IMR-90 (cell line): ENCODE results near the gene RGS3. TPM values are rescaled to one million over a fixed set of nuclear protein-coding genes. Genes with fewer than 3 reads are reported as not detected.

Experiments
- ATAC-seq: fragments of 200-7000 bp; cut with Tn5 transposase; 2 replicates; pipeline ENCODE4 v1.9.1; 2020; ENCODE audit warnings: low read depth, mild to moderate bottlenecking, moderate library complexity
- BruUV-seq: library from RNA; stranded (reverse); fragments of 400-500 nt; replicated peaks from 2 replicates; lab custom pipeline; 2021; lab: Mats Ljungman, UMichigan
- CTCF ChIA-PET: fragments of 300-600 bp; formaldehyde crosslinking; extraction: SDS; loops from one replicate; lab custom pipeline; 2021; ENCODE audit warnings: antibody characterized with exemption; lab: Yijun Ruan, JAX
- POLR2A ChIA-PET: fragments of 300-600 bp; sonication (Branson Sonifier 250); formaldehyde crosslinking; loops from one replicate; lab custom pipeline; 2022; ENCODE audit warnings: antibody characterized with exemption; ENCODE audit not compliant: unreplicated experiment; lab: Charles Lee
- DNase-seq: peaks from one replicate; pipeline ENCODE4 v3.0.0; 2013
- H2AFZ ChIP-seq: replicated peaks from 2 replicates; pipeline ENCODE3; 2013; ENCODE audit warnings: low read length, mild to moderate bottlenecking; ENCODE audit not compliant: poor library complexity
- H2AK5ac ChIP-seq: 2 replicates; pipeline ENCODE4 v1.6.1; 2013; ENCODE audit warnings: low read depth, low read length, inconsistent platforms
- H2AK9ac ChIP-seq: replicated peaks from 2 replicates; pipeline ENCODE3; 2013; ENCODE audit warnings: mild to moderate bottlenecking, low read depth, low read length, moderate library complexity; ENCODE audit not compliant: poor library complexity
- H2BK120ac ChIP-seq: 2 replicates; pipeline ENCODE4 v1.6.1; 2013; ENCODE audit warnings: low read depth, low read length, inconsistent platforms
- H2BK15ac ChIP-seq: 3 replicates; pipeline ENCODE4 v1.6.1; 2013; ENCODE audit warnings: low read depth, low read length, inconsistent platforms
- H2BK20ac ChIP-seq: 2 replicates; pipeline ENCODE4 v1.6.1; 2013; ENCODE audit warnings: low read depth, mild to moderate bottlenecking, inconsistent platforms, low read length, moderate library complexity
- H2BK5ac ChIP-seq: 2 replicates; pipeline ENCODE4 v1.6.1; 2013; ENCODE audit warnings: mild to moderate bottlenecking, low read depth, low read length, inconsistent platforms; ENCODE audit not compliant: poor library complexity, severe bottlenecking
- H3K14ac ChIP-seq: replicated peaks from 2 replicates; pipeline ENCODE4 v1.6.1; 2013; ENCODE audit warnings: low read depth, low read length, inconsistent platforms
- H3K18ac ChIP-seq: 2 replicates; pipeline ENCODE4 v1.6.1; 2013; ENCODE audit warnings: low read depth, low read length, control low read depth
- H3K23ac ChIP-seq: 2 replicates; pipeline ENCODE4 v1.6.1; 2013; ENCODE audit warnings: low read depth, low read length, inconsistent platforms
- H3K27ac ChIP-seq: 2 replicates; pipeline ENCODE4 v1.5.1; 2013; ENCODE audit warnings: mild to moderate bottlenecking, control low read depth, low read length; ENCODE audit not compliant: insufficient read depth
- H3K27me3 ChIP-seq: 2 replicates; pipeline ENCODE4 v1.6.1; 2013; ENCODE audit warnings: low read length; ENCODE audit not compliant: control insufficient read depth, insufficient read depth
- H3K36me3 ChIP-seq: 2 replicates; pipeline ENCODE4 v1.6.1; 2013; ENCODE audit warnings: low read length, mixed read lengths; ENCODE audit not compliant: control insufficient read depth, insufficient read depth
- H3K4ac ChIP-seq: 2 replicates; pipeline ENCODE4 v1.6.1; 2013; ENCODE audit warnings: low read depth, low read length, inconsistent platforms
- H3K4me1 ChIP-seq: 2 replicates; pipeline ENCODE4 v1.6.1; 2013; ENCODE audit warnings: low read length, mixed read lengths; ENCODE audit not compliant: control insufficient read depth, insufficient read depth
- H3K4me2 ChIP-seq: 2 replicates; pipeline ENCODE4 v1.6.1; 2013; ENCODE audit warnings: low read depth, mild to moderate bottlenecking, control low read depth, low read length, moderate library complexity
- H3K4me3 ChIP-seq: 2 replicates; pipeline ENCODE4 v1.5.1; 2013; ENCODE audit warnings: low read depth, mild to moderate bottlenecking, control low read depth, low read length, moderate library complexity; ENCODE audit not compliant: insufficient read depth
- H3K56ac ChIP-seq: 2 replicates; pipeline ENCODE4 v1.6.1; 2013; ENCODE audit warnings: low read length, inconsistent platforms; ENCODE audit not compliant: insufficient read depth; ENCODE audit errors: extremely low read depth
- H3K79me1 ChIP-seq, 2 experiments: 2 replicates each; pipeline ENCODE4 v1.6.1; 2013; ENCODE audit warnings: low read length in 2 of 2, inconsistent platforms in 1 of 2, low read depth in 1 of 2
- H3K9ac ChIP-seq: 2 replicates; pipeline ENCODE4 v1.6.1; 2013; ENCODE audit warnings: low read depth, low read length, control low read depth
- H3K9me1 ChIP-seq: 2 replicates; pipeline ENCODE4 v1.6.1; 2013; ENCODE audit warnings: low read length, inconsistent platforms; ENCODE audit not compliant: insufficient read depth
- H3K9me3 ChIP-seq: 2 replicates; pipeline ENCODE4 v1.6.1; 2013; ENCODE audit warnings: low read length; ENCODE audit not compliant: control insufficient read depth, insufficient read depth
- H4K20me1 ChIP-seq: 2 replicates; pipeline ENCODE4 v1.6.1; 2013; ENCODE audit warnings: low read length, inconsistent platforms; ENCODE audit not compliant: insufficient read depth
- H4K5ac ChIP-seq: 2 replicates; pipeline ENCODE4 v1.6.1; 2013; ENCODE audit warnings: mild to moderate bottlenecking, low read depth, low read length, control low read depth
- H4K8ac ChIP-seq, 2 experiments: 2 replicates each; pipeline ENCODE4 v1.6.1; 2013; ENCODE audit warnings: low read depth in 2 of 2, low read length in 2 of 2, control low read depth in 1 of 2, inconsistent platforms in 1 of 2
- H4K91ac ChIP-seq: 2 replicates; pipeline ENCODE4 v1.6.1; 2013; ENCODE audit warnings: low read depth, low read length, inconsistent platforms; ENCODE audit not compliant: insufficient read depth
- BHLHE40 ChIP-seq: fragments of 150-350 bp; IDR thresholded peaks from 2 replicates; pipeline ENCODE4 v1.6.1; 2016; ENCODE audit warnings: mild to moderate bottlenecking, low read depth, low read length
- CHD1 ChIP-seq: IDR thresholded peaks from 2 replicates; pipeline ENCODE4 v1.6.1; 2012; ENCODE audit warnings: low read depth, low read length, improper control_type of control experiment
- ELK1 ChIP-seq: fragments of 150-350 bp; IDR thresholded peaks from 2 replicates; pipeline ENCODE4 v1.6.1; 2016; ENCODE audit warnings: low read depth, mild to moderate bottlenecking, low read length, moderate library complexity, borderline replicate concordance
- FOS ChIP-seq: fragments of 150-350 bp; IDR thresholded peaks from 2 replicates; pipeline ENCODE4 v1.6.1; 2016; ENCODE audit warnings: low read depth, low read length
- MAFK ChIP-seq: IDR thresholded peaks from 2 replicates; pipeline ENCODE4 v1.6.1; 2012; ENCODE audit warnings: low read depth, low read length, improper control_type of control experiment
- MAZ ChIP-seq: IDR thresholded peaks from 2 replicates; pipeline ENCODE4 v1.6.1; 2012; ENCODE audit warnings: low read depth, mild to moderate bottlenecking, low read length, improper control_type of control experiment, moderate library complexity, borderline replicate concordance
- MXI1 ChIP-seq: IDR thresholded peaks from 2 replicates; pipeline ENCODE4 v1.6.1; 2012; ENCODE audit warnings: low read depth, mild to moderate bottlenecking, low read length, moderate library complexity, borderline replicate concordance
- RAD21 ChIP-seq: IDR thresholded peaks from 2 replicates; pipeline ENCODE4 v1.6.1; 2012; ENCODE audit warnings: low read length, improper control_type of control experiment
- WGBS, 2 experiments: methylation state at CpG; one replicate each; pipeline versions ENCODE4 v1.1.5 to v1.1.7; 2013; ENCODE audit warnings: missing lambda C conversion rate in 2 of 2; ENCODE audit not compliant: insufficient read length in 1 of 2; ENCODE audit errors: extremely low coverage in 2 of 2; 5-methylcytosine and 5-hydroxymethylcytosine counted together
- dilution Hi-C: fragments of 300-500 bp; cut with HindIII; formaldehyde crosslinking; loops from one replicate; pipeline ENCODE4 v1.14.3; 2018; ENCODE audit warnings: low sequenced_read_pairs; ENCODE audit not compliant: unreplicated experiment
- in situ Hi-C: fragments of 300-500 bp; cut with MboI; formaldehyde crosslinking; loops from 3 replicates; pipeline ENCODE4 v1.14.3; 2019; ENCODE audit warnings: low sequenced_read_pairs, inconsistent platforms, mixed read lengths
- intact Hi-C: fragments of 100-400 bp; cut with micrococcal nuclease; formaldehyde crosslinking; loops from 2 replicates; pipeline ENCODE4 v1.10.0; 2022
- polyA plus RNA-seq, 3 experiments: library from polyadenylated mRNA; depleted of rRNA; stranded (reverse); fragments of >200 nt; gene quantifications; 2 replicates each; pipeline ENCODE4 v1.2.3, GENCODE V29; 2012; ENCODE audit warnings: low replicate concordance in 1 of 3
- total RNA-seq: library from RNA; depleted of rRNA; stranded (reverse); fragments of >200 nt; gene quantifications from 2 replicates; pipeline ENCODE4 v1.2.3, GENCODE V29; 2012
- TF ChIP-seq, protein P1 (sequence below): fragments of 150-350 bp; IDR thresholded peaks from 2 replicates; pipeline ENCODE4 v1.6.1; 2017; ENCODE audit warnings: mild to moderate bottlenecking, antibody characterized with exemption, low read length, low read depth
- TF ChIP-seq, protein P2 (sequence below): conservative IDR thresholded peaks from 2 replicates; pipeline ENCODE4 v1.5.1; 2012; ENCODE audit warnings: mild to moderate bottlenecking, low read depth, low read length, improper control_type of control experiment

Gene RGS3
- total and polyA plus RNA-seq, 2 of the 4 experiments (the other 2 are of a cell fraction), result 51.8 to 65.6 TPM

DNA sequence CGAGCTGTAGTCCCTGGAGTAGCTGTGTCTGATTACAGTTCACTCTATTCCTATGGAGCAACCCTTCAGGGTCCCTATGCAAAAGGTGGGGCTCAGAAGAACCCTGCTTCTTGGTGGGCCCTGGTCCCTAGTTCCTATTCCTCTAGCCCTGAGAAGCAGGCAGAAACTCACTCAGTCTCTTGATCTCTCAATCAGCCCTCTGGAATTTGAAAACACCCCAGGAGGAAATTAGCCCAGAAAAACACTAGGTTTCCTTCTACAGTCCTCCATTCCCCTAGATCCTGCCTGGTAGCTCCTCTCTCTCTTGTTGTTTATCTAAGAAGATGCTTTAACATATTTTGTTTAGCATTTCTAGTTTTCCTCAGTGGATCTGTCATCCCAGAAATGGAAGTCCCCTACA lies 7.6 kb downstream of the RGS3 start:
- no peaks in the 10 kb centered on the region for H4K20me1 ChIP-seq

More for the DNA sequence above, 7.6 kb downstream of the RGS3 start:
- H2BK15ac ChIP-seq, result peak overlapping the region; percentile 84; the same call in 2 of the 3 replicates
- H2AK5ac ChIP-seq, result 0 out of 2 replicates have a peak overlapping the region, but pooled peaks have one; percentile 51
- no peaks in the 10 kb centered on the region for H3K9me1 ChIP-seq
- no peak for TF ChIP-seq MXI1
- no peak for TF ChIP-seq RAD21
- TF ChIP-seq MAFK, result no peak
- TF ChIP-seq BHLHE40, result no peak
- TF ChIP-seq CHD1, result no peak
- no peak for TF ChIP-seq FOS
- TF ChIP-seq, protein P1, sequence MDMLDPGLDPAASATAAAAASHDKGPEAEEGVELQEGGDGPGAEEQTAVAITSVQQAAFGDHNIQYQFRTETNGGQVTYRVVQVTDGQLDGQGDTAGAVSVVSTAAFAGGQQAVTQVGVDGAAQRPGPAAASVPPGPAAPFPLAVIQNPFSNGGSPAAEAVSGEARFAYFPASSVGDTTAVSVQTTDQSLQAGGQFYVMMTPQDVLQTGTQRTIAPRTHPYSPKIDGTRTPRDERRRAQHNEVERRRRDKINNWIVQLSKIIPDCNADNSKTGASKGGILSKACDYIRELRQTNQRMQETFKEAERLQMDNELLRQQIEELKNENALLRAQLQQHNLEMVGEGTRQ, result no peak
- no peak for TF ChIP-seq MAZ
- TF ChIP-seq, protein P2, sequence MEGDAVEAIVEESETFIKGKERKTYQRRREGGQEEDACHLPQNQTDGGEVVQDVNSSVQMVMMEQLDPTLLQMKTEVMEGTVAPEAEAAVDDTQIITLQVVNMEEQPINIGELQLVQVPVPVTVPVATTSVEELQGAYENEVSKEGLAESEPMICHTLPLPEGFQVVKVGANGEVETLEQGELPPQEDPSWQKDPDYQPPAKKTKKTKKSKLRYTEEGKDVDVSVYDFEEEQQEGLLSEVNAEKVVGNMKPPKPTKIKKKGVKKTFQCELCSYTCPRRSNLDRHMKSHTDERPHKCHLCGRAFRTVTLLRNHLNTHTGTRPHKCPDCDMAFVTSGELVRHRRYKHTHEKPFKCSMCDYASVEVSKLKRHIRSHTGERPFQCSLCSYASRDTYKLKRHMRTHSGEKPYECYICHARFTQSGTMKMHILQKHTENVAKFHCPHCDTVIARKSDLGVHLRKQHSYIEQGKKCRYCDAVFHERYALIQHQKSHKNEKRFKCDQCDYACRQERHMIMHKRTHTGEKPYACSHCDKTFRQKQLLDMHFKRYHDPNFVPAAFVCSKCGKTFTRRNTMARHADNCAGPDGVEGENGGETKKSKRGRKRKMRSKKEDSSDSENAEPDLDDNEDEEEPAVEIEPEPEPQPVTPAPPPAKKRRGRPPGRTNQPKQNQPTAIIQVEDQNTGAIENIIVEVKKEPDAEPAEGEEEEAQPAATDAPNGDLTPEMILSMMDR, result no peak
- TF ChIP-seq ELK1, result no peak
- no peak overlapping the region; the same call in 1 of the 2 replicates for H3K4me2 ChIP-seq
- peak overlapping the region; percentile 39; the same call in 1 of the 2 replicates for H3K23ac ChIP-seq
- intact Hi-C loops, result no loop called here
- H4K91ac ChIP-seq, result no peak overlapping the region; the same call in 1 of the 2 replicates
- dilution Hi-C loops, result no loop called here
- peak overlapping the region; percentile 60; the same call in 1 of the 2 replicates for H2BK20ac ChIP-seq
- 33% methylated on average over 1 of the region's 1 CpG; no CpG with 5 or more reads in 1 of the 2 experiments for WGBS, 2 experiments
- DNase-seq (no peak), ATAC-seq (peak; percentile 40)
- no peak overlapping the region for H3K9ac ChIP-seq
- 0 out of 2 replicates have a peak overlapping the region, but pooled peaks have one; percentile 53 for H3K4ac ChIP-seq
- peak overlapping the region; percentile 34; the same call in 1 of the 2 replicates for H4K5ac ChIP-seq
- H3K4me1 ChIP-seq, result peaks cover 7% of the 10 kb centered on the region
- H3K9me3 ChIP-seq, result no peaks in the 10 kb centered on the region
- no TSS peak for BruUV-seq
- H3K14ac ChIP-seq, result peak overlapping the region; percentile 62; the same call in 1 of the 2 replicates
- no peak overlapping the region for H2AFZ ChIP-seq
- H3K18ac ChIP-seq, result peak overlapping the region; percentile 16; the same call in 1 of the 2 replicates
- H2AK9ac ChIP-seq, result no peak overlapping the region
- H3K56ac ChIP-seq, result no peak overlapping the region
- H3K27ac ChIP-seq, result peak overlapping the region; percentile 25; the same call in 1 of the 2 replicates
- H3K79me1 ChIP-seq, result no peaks in the 10 kb centered on the region
- peak overlapping the region; percentile 27 to 52; a peak in 2 of 4 replicates for H4K8ac ChIP-seq
- peak overlapping the region; percentile 13; the same call in 1 of the 2 replicates for H2BK120ac ChIP-seq
- H2BK5ac ChIP-seq, result no peak overlapping the region
- no peaks in the 10 kb centered on the region for H3K36me3 ChIP-seq
- H3K4me3 ChIP-seq, result no peak overlapping the region
- ChIA-PET CTCF (interaction anchor here (0.7 kb wide), 1 partner anchor 9 kb away, joined by 3 read pairs; no protein-coding TSS in a partner anchor), POLR2A (no interaction called here)
- H3K27me3 ChIP-seq, result no peaks in the 10 kb centered on the region
- in situ Hi-C loops, result no loop called here
